HCT116 (cell line): Measurements from ENCODE around the gene MTHFD1L. TPM values are rescaled to one million over a fixed set of nuclear protein-coding genes. Genes with fewer than 3 reads are reported as not detected.

ENCODE experiments used
- ATAC-seq: fragments of 200-7000 bp; cut with Tn5 transposase; 2 replicates; pipeline ENCODE4 v1.9.1; 2020; ENCODE audit warnings: mild to moderate bottlenecking, moderate library complexity
- BruUV-seq: library from RNA; stranded (reverse); fragments of 400-500 nt; replicated peaks from 2 replicates; lab custom pipeline; 2021; lab: Mats Ljungman, UMichigan
- CTCF ChIA-PET: fragments of 300-600 bp; sonication (Branson Sonifier 250); formaldehyde crosslinking; loops from one replicate; lab custom pipeline; 2021; ENCODE audit warnings: antibody characterized with exemption; lab: Charles Lee
- POLR2A ChIA-PET: fragments of 300-600, 350-600 bp; sonication (Branson Sonifier 250); formaldehyde crosslinking; loops from one replicate; lab custom pipeline; 2021; ENCODE audit warnings: antibody characterized with exemption; lab: Charles Lee
- RAD21 ChIA-PET, 2 experiments: fragments of 300-600 bp; sonication (Branson Sonifier 250); formaldehyde crosslinking; loops; one replicate each; lab custom pipeline; 2023; ENCODE audit warnings: low total read pairs in 2 of 2; ENCODE audit not compliant: uncharacterized antibody in 2 of 2, unreplicated experiment in 2 of 2, low non-redundant PET in 1 of 2; lab: Charles Lee
- DNase-seq: peaks from one replicate; pipeline ENCODE4 v3.0.0-alpha.2; 2010; ENCODE audit warnings: low read depth, low spot score
- H2AFZ ChIP-seq: fragments of 200-600 bp; shearing (Covaris generic), sonication (generic); 2 replicates; pipeline ENCODE4 v1.6.1; 2017; ENCODE audit warnings: low read depth, mixed run types, mixed read lengths, antibody characterized with exemption, low read length; ENCODE audit not compliant: poor library complexity, severe bottlenecking
- H3K27ac ChIP-seq: 2 replicates; pipeline ENCODE4 v1.5.1; 2012; ENCODE audit warnings: low read depth, low read length
- H3K27me3 ChIP-seq: fragments of 200-600 bp; sonication (generic); 2 replicates; pipeline ENCODE4 v1.6.1; 2016; ENCODE audit warnings: mixed run types, low read length, mixed read lengths; ENCODE audit not compliant: insufficient read depth
- H3K36me3 ChIP-seq, 2 experiments: fragments of 200-500 bp in 1 of 2; fragments of 200-600 bp in 1 of 2; sonication (Bioruptor generic) in 1 of 2; sonication (generic) in 1 of 2; 2 replicates each; pipeline versions ENCODE4 v1.5.1 to v1.6.1; 2014 to 2016; ENCODE audit warnings: low read length in 2 of 2, inconsistent platforms in 1 of 2, mixed read lengths in 1 of 2, mixed run types in 1 of 2; ENCODE audit not compliant: insufficient read depth in 2 of 2, control insufficient read depth in 1 of 2
- H3K4me1 ChIP-seq, 2 experiments: fragments of 200-600 bp in 1 of 2; sonication (generic) in 1 of 2; 2 replicates each; pipeline versions ENCODE4 v1.5.1 to v1.6.1; 2012 to 2017; ENCODE audit warnings: low read length in 2 of 2, inconsistent platforms in 1 of 2, mild to moderate bottlenecking in 1 of 2, mixed read lengths in 1 of 2, mixed run types in 1 of 2, moderate library complexity in 1 of 2; ENCODE audit not compliant: insufficient read depth in 2 of 2, control insufficient read depth in 1 of 2
- H3K4me2 ChIP-seq: fragments of 200-600 bp; sonication (generic); 2 replicates; pipeline ENCODE4 v1.6.1; 2017; ENCODE audit warnings: mixed run types, low read length, mixed read lengths
- H3K4me3 ChIP-seq, 2 experiments: fragments of 200-600 bp in 1 of 2; sonication (generic) in 1 of 2; replicated peaks in 1 of 2; 2 replicates each; pipeline ENCODE4 v1.5.1; 2011 to 2016; ENCODE audit warnings: low read length in 2 of 2, control low read depth in 1 of 2, low read depth in 1 of 2, mild to moderate bottlenecking in 1 of 2, mixed read lengths in 1 of 2, mixed run types in 1 of 2
- H3K79me2 ChIP-seq: fragments of 200-600 bp; sonication (generic); 2 replicates; pipeline ENCODE4 v1.6.1; 2017; ENCODE audit warnings: mild to moderate bottlenecking, mixed run types, low read length, moderate library complexity, mixed read lengths; ENCODE audit not compliant: insufficient read depth
- H3K9ac ChIP-seq: fragments of 200-600 bp; sonication (generic); 2 replicates; pipeline ENCODE4 v1.6.1; 2016; ENCODE audit warnings: low read length, mixed read lengths
- H3K9me2 ChIP-seq: fragments of 200-600 bp; sonication (generic), shearing (Covaris generic); 2 replicates; pipeline ENCODE4 v1.6.1; 2017; ENCODE audit warnings: mixed run types, mild to moderate bottlenecking, moderate library complexity; ENCODE audit not compliant: insufficient read depth
- H3K9me3 ChIP-seq, 2 experiments: fragments of 200-500 bp in 1 of 2; fragments of 200-600 bp in 1 of 2; sonication (Bioruptor generic) in 1 of 2; sonication (generic) in 1 of 2; 2 replicates each; pipeline ENCODE4 v1.6.1; 2014 to 2017; ENCODE audit warnings: low read length in 2 of 2, mixed read lengths in 2 of 2, inconsistent platforms in 1 of 2, low read depth in 1 of 2, mild to moderate bottlenecking in 1 of 2, mixed run types in 1 of 2, moderate library complexity in 1 of 2; ENCODE audit not compliant: control insufficient read depth in 1 of 2, insufficient read depth in 1 of 2
- H4K20me1 ChIP-seq: fragments of 200-600 bp; sonication (generic), shearing (Covaris generic); 2 replicates; pipeline ENCODE4 v1.6.1; 2017; ENCODE audit warnings: mixed run types, mild to moderate bottlenecking, moderate library complexity; ENCODE audit not compliant: insufficient read depth
- CBX3 ChIP-seq: IDR thresholded peaks from 2 replicates; pipeline ENCODE4 v1.6.1; 2012; ENCODE audit warnings: low read depth
- EGR1 ChIP-seq: IDR thresholded peaks from 2 replicates; pipeline ENCODE4 v1.6.1; 2012; ENCODE audit warnings: low read depth
- FOSL1 ChIP-seq: IDR thresholded peaks from 2 replicates; pipeline ENCODE4 v1.6.1; 2012; ENCODE audit warnings: low read depth
- JUND ChIP-seq: IDR thresholded peaks from 2 replicates; pipeline ENCODE4 v1.6.1; 2012
- POLR2AphosphoS5 ChIP-seq: IDR thresholded peaks from 2 replicates; pipeline ENCODE4 v1.6.1; 2011; ENCODE audit warnings: mild to moderate bottlenecking, low read depth, low read length, moderate library complexity
- SIN3A ChIP-seq: IDR thresholded peaks from 2 replicates; pipeline ENCODE4 v1.6.1; 2012; ENCODE audit warnings: low read depth
- SRF ChIP-seq: IDR thresholded peaks from 2 replicates; pipeline ENCODE4 v1.6.1; 2012; ENCODE audit warnings: low read depth
- TCF7L2 ChIP-seq: IDR thresholded peaks from 2 replicates; pipeline ENCODE4 v1.7.0; 2011; ENCODE audit warnings: borderline replicate concordance, inconsistent platforms; ENCODE audit not compliant: insufficient read depth, insufficient read length; ENCODE audit errors: extremely low read depth
- ZFX ChIP-seq: fragments of 450-650 bp; IDR thresholded peaks from 2 replicates; pipeline ENCODE4 v1.6.1; 2017
- ZNF274 ChIP-seq: fragments of 200-500 bp; sonication (Bioruptor generic); IDR thresholded peaks from 2 replicates; pipeline ENCODE4 v1.6.1; 2014; ENCODE audit warnings: mild to moderate bottlenecking, low read depth, low read length, inconsistent platforms
- intact Hi-C: fragments of 100-400 bp; cut with micrococcal nuclease; formaldehyde crosslinking; loops from 2 replicates; pipeline ENCODE4 v1.10.0; 2022
- total RNA-seq: library from RNA; stranded (reverse); gene quantifications from one replicate; pipeline ENCODE4 v1.2.1, GENCODE V29; 2021; ENCODE audit not compliant: unreplicated experiment
- TF ChIP-seq, protein P1 (sequence below), 3 experiments: fragments of 200-600 bp in 1 of 3; sonication (generic) in 1 of 3; IDR thresholded peaks in 2 of 3; conservative IDR thresholded peaks in 1 of 3; 2 replicates each; pipeline ENCODE4 v1.5.1; 2012 to 2017; ENCODE audit warnings: low read depth in 2 of 3, low read length in 2 of 3, antibody characterized with exemption in 1 of 3, borderline replicate concordance in 1 of 3, control low read depth in 1 of 3, mild to moderate bottlenecking in 1 of 3, mixed read lengths in 1 of 3, mixed run types in 1 of 3, moderate library complexity in 1 of 3; ENCODE audit not compliant: insufficient read depth in 1 of 3
- TF ChIP-seq, protein P2 (sequence below): IDR thresholded peaks from 2 replicates; pipeline ENCODE4 v1.6.1; 2012
- TF ChIP-seq, protein P3 (sequence below): IDR thresholded peaks from 2 replicates; pipeline ENCODE4 v1.6.1; 2012; ENCODE audit warnings: low read depth

MTHFD1L gene
- total RNA-seq, 1 experiment from 2014 or later = 127 TPM

DNA sequence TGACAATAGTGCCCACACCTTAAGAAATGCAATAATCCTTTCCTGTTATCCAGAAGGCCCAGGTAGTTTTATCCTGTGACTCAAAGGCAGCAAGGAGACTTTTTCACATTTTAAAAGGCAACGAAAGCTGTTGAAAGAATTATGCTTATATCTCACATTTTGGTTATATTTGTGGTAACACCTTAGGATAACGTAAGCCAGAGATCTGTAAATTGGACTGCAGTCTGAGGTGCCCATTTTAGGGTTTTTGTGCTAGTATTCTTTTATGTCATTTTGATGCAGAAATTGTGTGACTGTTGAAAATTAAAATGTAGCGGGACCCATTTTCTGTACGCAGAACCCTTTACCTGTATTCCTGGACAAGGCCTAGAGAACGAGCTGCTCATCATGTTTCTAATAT lies 24.3 kb upstream of the MTHFD1L start:
- Histone ChIP-seq H3K9ac (no peak overlapping the region), H3K9me3 (no peaks in the 10 kb centered on the region), H4K20me1 (no peaks in the 10 kb centered on the region), H3K36me3 (no peaks in the 10 kb centered on the region), H2AFZ (no peak overlapping the region), H3K4me1 (peaks cover 0 to 4% of the 10 kb centered on the region in 2 experiments; a peak in 1 of 4 replicates), H3K9me2 (no peaks in the 10 kb centered on the region), H3K4me2 (no peak overlapping the region), H3K79me2 (no peaks in the 10 kb centered on the region), H3K27ac (no peak overlapping the region), H3K27me3 (no peaks in the 10 kb centered on the region), H3K4me3 (no peak overlapping the region)
- ChIA-PET POLR2A (no interaction called here), CTCF (no interaction called here), RAD21 (no interaction called here)
- BruUV-seq = no TSS peak
- intact Hi-C loops = no loop called here
- TF ChIP-seq SRF (no peak), TCF7L2 (no peak), SIN3A (no peak), JUND (no peak), FOSL1 (no peak), ZNF274 (no peak), POLR2AphosphoS5 (no peak), ZFX (no peak), CBX3 (no peak), EGR1 (no peak)
- TF ChIP-seq, protein P1, sequence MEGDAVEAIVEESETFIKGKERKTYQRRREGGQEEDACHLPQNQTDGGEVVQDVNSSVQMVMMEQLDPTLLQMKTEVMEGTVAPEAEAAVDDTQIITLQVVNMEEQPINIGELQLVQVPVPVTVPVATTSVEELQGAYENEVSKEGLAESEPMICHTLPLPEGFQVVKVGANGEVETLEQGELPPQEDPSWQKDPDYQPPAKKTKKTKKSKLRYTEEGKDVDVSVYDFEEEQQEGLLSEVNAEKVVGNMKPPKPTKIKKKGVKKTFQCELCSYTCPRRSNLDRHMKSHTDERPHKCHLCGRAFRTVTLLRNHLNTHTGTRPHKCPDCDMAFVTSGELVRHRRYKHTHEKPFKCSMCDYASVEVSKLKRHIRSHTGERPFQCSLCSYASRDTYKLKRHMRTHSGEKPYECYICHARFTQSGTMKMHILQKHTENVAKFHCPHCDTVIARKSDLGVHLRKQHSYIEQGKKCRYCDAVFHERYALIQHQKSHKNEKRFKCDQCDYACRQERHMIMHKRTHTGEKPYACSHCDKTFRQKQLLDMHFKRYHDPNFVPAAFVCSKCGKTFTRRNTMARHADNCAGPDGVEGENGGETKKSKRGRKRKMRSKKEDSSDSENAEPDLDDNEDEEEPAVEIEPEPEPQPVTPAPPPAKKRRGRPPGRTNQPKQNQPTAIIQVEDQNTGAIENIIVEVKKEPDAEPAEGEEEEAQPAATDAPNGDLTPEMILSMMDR (IDR thresholded peaks at IDR 0.05 in 2 of 3, conservative IDR thresholded peaks at IDR 0.05 in 1 of 3; ENCODE audit: borderline replicate concordance in 1 of 3, insufficient read depth in 1 of 3, low read depth in 2 of 3, low read length in 2 of 3) = no peak
- TF ChIP-seq, protein P2, sequence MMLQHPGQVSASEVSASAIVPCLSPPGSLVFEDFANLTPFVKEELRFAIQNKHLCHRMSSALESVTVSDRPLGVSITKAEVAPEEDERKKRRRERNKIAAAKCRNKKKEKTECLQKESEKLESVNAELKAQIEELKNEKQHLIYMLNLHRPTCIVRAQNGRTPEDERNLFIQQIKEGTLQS = no peak
- TF ChIP-seq, protein P3, sequence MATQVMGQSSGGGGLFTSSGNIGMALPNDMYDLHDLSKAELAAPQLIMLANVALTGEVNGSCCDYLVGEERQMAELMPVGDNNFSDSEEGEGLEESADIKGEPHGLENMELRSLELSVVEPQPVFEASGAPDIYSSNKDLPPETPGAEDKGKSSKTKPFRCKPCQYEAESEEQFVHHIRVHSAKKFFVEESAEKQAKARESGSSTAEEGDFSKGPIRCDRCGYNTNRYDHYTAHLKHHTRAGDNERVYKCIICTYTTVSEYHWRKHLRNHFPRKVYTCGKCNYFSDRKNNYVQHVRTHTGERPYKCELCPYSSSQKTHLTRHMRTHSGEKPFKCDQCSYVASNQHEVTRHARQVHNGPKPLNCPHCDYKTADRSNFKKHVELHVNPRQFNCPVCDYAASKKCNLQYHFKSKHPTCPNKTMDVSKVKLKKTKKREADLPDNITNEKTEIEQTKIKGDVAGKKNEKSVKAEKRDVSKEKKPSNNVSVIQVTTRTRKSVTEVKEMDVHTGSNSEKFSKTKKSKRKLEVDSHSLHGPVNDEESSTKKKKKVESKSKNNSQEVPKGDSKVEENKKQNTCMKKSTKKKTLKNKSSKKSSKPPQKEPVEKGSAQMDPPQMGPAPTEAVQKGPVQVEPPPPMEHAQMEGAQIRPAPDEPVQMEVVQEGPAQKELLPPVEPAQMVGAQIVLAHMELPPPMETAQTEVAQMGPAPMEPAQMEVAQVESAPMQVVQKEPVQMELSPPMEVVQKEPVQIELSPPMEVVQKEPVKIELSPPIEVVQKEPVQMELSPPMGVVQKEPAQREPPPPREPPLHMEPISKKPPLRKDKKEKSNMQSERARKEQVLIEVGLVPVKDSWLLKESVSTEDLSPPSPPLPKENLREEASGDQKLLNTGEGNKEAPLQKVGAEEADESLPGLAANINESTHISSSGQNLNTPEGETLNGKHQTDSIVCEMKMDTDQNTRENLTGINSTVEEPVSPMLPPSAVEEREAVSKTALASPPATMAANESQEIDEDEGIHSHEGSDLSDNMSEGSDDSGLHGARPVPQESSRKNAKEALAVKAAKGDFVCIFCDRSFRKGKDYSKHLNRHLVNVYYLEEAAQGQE = no peak
- no peak for ATAC-seq
- no peak for DNase-seq
